K562 (cell line): ENCODE results near the gene CPA4. TPM values are rescaled to one million over a fixed set of nuclear protein-coding genes. Genes with fewer than 3 reads are reported as not detected.

Source experiments
- ATAC-seq: fragments of 200-7000 bp; cut with Tn5 transposase; 3 replicates; pipeline ENCODE4 v1.9.1; 2020; ENCODE audit warnings: moderate library complexity
- BruUV-seq: library from RNA; stranded (reverse); fragments of 400-500 nt; replicated peaks from 2 replicates; lab custom pipeline; 2021; lab: Mats Ljungman, UMichigan
- CTCF ChIA-PET: fragments of 300-600 bp; formaldehyde crosslinking; extraction: SDS; loops from one replicate; lab custom pipeline; 2021; ENCODE audit warnings: low intra/inter-chr PET ratio; lab: Yijun Ruan, JAX
- POLR2A ChIA-PET: fragments of 300-600, 350-650 bp; sonication (Branson Sonifier 250); formaldehyde crosslinking; extraction: SDS; loops from one replicate; lab custom pipeline; 2021; ENCODE audit warnings: antibody characterized with exemption, inconsistent platforms; lab: Yijun Ruan, JAX
- DNase-seq, 4 experiments: peaks; one replicate each; pipeline versions ENCODE4 v3.0.0 to v3.0.0-alpha.2; 2011 to 2018; ENCODE audit warnings: low spot score in 3 of 4, mixed read lengths in 3 of 4; ENCODE audit errors: extremely low read depth in 1 of 4
- FAIRE-seq: peaks from 2 replicates; lab custom pipeline; 2011; peaks lifted over from hg19 to GRCh38; lab: Jason Lieb, UNC
- H2AFZ ChIP-seq: 2 replicates; pipeline ENCODE4 v1.6.0; 2011; ENCODE audit warnings: low read depth, low read length, control low read depth, inconsistent platforms
- H3K27ac ChIP-seq: fragments of 200-600 bp; 3 replicates; pipeline ENCODE4 v1.8.0; 2011; ENCODE audit warnings: low read depth, mild to moderate bottlenecking, control low read depth, inconsistent platforms, low read length, moderate library complexity, mixed read lengths; ENCODE audit errors: extremely low read depth
- H3K27me3 ChIP-seq, 2 experiments: fragments of 300-600 bp in 1 of 2; 2 replicates in 1 of 2; 3 replicates in 1 of 2; pipeline versions ENCODE4 v1.6.0 to v1.8.0; 2011; ENCODE audit warnings: inconsistent platforms in 2 of 2, low read length in 2 of 2, mild to moderate bottlenecking in 1 of 2, mixed read lengths in 1 of 2, moderate library complexity in 1 of 2; ENCODE audit not compliant: control insufficient read depth in 2 of 2, insufficient read depth in 2 of 2
- H3K36me3 ChIP-seq: fragments of 300-600 bp; 3 replicates; pipeline ENCODE4 v1.8.0; 2011; ENCODE audit warnings: mild to moderate bottlenecking, low read length, inconsistent platforms; ENCODE audit not compliant: control insufficient read depth, insufficient read depth
- H3K4me1 ChIP-seq, 2 experiments: fragments of 200-600 bp in 1 of 2; replicated peaks in 1 of 2; 2 replicates in 1 of 2; 3 replicates in 1 of 2; pipeline versions ENCODE4 v1.5.1 to v1.8.0; 2011; ENCODE audit warnings: inconsistent platforms in 2 of 2, low read length in 2 of 2, mild to moderate bottlenecking in 1 of 2, mixed read lengths in 1 of 2, moderate library complexity in 1 of 2; ENCODE audit not compliant: control insufficient read depth in 2 of 2, insufficient read depth in 2 of 2
- H3K4me2 ChIP-seq: 2 replicates; pipeline ENCODE4 v1.6.1; 2011; ENCODE audit warnings: low read length, control low read depth, inconsistent platforms, mixed read lengths; ENCODE audit not compliant: insufficient read depth
- H3K4me3 ChIP-seq: fragments of 200-600 bp; sonication (generic), shearing (Covaris generic); 2 replicates; pipeline ENCODE4 v1.5.1; 2016; ENCODE audit warnings: control low read depth, inconsistent platforms
- H3K79me2 ChIP-seq: fragments of 200-600 bp; 3 replicates; pipeline ENCODE4 v1.8.0; 2011; ENCODE audit warnings: low read length, inconsistent platforms; ENCODE audit not compliant: control insufficient read depth, insufficient read depth
- H3K9ac ChIP-seq, 2 experiments: 2 replicates each; pipeline versions ENCODE4 v1.6.0 to v1.6.1; 2011; ENCODE audit warnings: low read depth in 2 of 2, low read length in 2 of 2, control low read depth in 1 of 2, inconsistent platforms in 1 of 2, mild to moderate bottlenecking in 1 of 2, mixed read lengths in 1 of 2; ENCODE audit not compliant: insufficient read depth in 1 of 2
- H3K9me1 ChIP-seq: one replicate; pipeline ENCODE4 v1.6.0; 2011; ENCODE audit warnings: inconsistent platforms, mild to moderate bottlenecking, low read length, moderate library complexity; ENCODE audit not compliant: control insufficient read depth, insufficient read depth
- H3K9me3 ChIP-seq: replicated peaks from 2 replicates; pipeline ENCODE4 v1.5.1; 2011; ENCODE audit warnings: low read depth, low read length, inconsistent platforms; ENCODE audit not compliant: control insufficient read depth, insufficient read depth
- H4K20me1 ChIP-seq: replicated peaks from 2 replicates; pipeline ENCODE4 v1.6.1; 2011; ENCODE audit warnings: low read length, inconsistent platforms, mixed read lengths; ENCODE audit not compliant: control insufficient read depth, insufficient read depth
- ARID4B ChIP-seq: sonication (generic); formaldehyde crosslinking; IDR thresholded peaks from 2 replicates; pipeline ENCODE4 v1.8.0; 2022; ENCODE audit warnings: mild to moderate bottlenecking, missing genetic modification reagents
- ELK1 ChIP-seq: sonication (generic); formaldehyde crosslinking; IDR thresholded peaks from 2 replicates; pipeline ENCODE4 v1.8.1; 2022; ENCODE audit warnings: missing genetic modification reagents
- FOXA3 ChIP-seq, 2 experiments: fragments of 450-650 bp in 1 of 2; sonication (generic) in 1 of 2; formaldehyde crosslinking; IDR thresholded peaks in 1 of 2; conservative IDR thresholded peaks in 1 of 2; 2 replicates each; pipeline versions ENCODE4 v1.4.0 to v1.8.0; 2020 to 2022; ENCODE audit warnings: mild to moderate bottlenecking in 2 of 2, missing genetic modification reagents in 1 of 2
- TFAP4 ChIP-seq: sonication (generic); formaldehyde crosslinking; IDR thresholded peaks from 2 replicates; pipeline ENCODE4 v1.8.0; 2022; ENCODE audit warnings: missing genetic modification reagents, mild to moderate bottlenecking, moderate library complexity, borderline replicate concordance
- WGBS: fragments of 100-300 bp; shearing (Covaris generic); methylation state at CpG from one replicate; pipeline ENCODE4 v1.1.6; 2016; ENCODE audit warnings: low coverage, mixed read lengths; ENCODE audit not compliant: insufficient coverage; ENCODE audit errors: missing lambda C conversion rate; 5-methylcytosine and 5-hydroxymethylcytosine counted together
- in situ Hi-C: fragments of 300-500 bp; cut with MboI; formaldehyde crosslinking; loops from 4 replicates; pipeline ENCODE4 v1.15.0; 2018; ENCODE audit warnings: inconsistent platforms, mixed read lengths
- intact Hi-C: fragments of 100-400 bp; cut with micrococcal nuclease; formaldehyde crosslinking; loops from 2 replicates; pipeline ENCODE4 v1.14.2; 2022
- polyA plus RNA-seq, 8 experiments: library from polyadenylated mRNA; depleted of rRNA in 4 of 8; stranded (reverse) in 5 of 8; unstranded in 3 of 8; fragments of >200 nt; fragmentation: Nextera tagmentation in 2 of 8; fragmentation: Illumina TruSeq in 1 of 8; extraction: Ambion mirVana in 2 of 8; extraction: Trizol in 1 of 8; gene quantifications; 2 replicates each; pipeline versions ENCODE4 v1.2.1 to v1.2.3, GENCODE V29; 2011 to 2014; ENCODE audit warnings: inconsistent platforms in 1 of 8, missing spikeins in 1 of 8
- total RNA-seq, 7 experiments: library from RNA; depleted of rRNA in 6 of 7; stranded (reverse); fragments of >200 nt in 6 of 7; fragmentation: Illumina TruSeq in 2 of 7; extraction: Trizol in 2 of 7; gene quantifications; 2 replicates each; pipeline versions ENCODE4 v1.2.1 to v1.2.3, GENCODE V29; 2011 to 2021; ENCODE audit warnings: low replicate concordance in 1 of 7

The CPA4 gene
- total and polyA plus RNA-seq, 9 of the 15 experiments (the other 6 are each of a cell fraction or from before 2014, with no cell fraction given): not detected

GRCh38 chr7:130356121-130356875 lies 63.3 kb downstream of the CPA4 start:
- BruUV-seq: no TSS peak
- Histone ChIP-seq H3K4me2 (no peak overlapping the region), H3K9me3 (peaks cover 5% of the 10 kb centered on the region; the same call in 1 of the 2 replicates), H3K79me2 (no peaks in the 10 kb centered on the region), H4K20me1 (no peaks in the 10 kb centered on the region), H2AFZ (no peak overlapping the region; the same call in 1 of the 2 replicates), H3K4me3 (no peak overlapping the region), H3K27ac (no peak overlapping the region), H3K9me1 (no peaks in the 10 kb centered on the region), H3K9ac (no peak overlapping the region), H3K27me3 (peaks cover 11 to 48% of the 10 kb centered on the region in 2 experiments), H3K4me1 (no peaks in the 10 kb centered on the region; a peak in 1 of 5 replicates), H3K36me3 (no peaks in the 10 kb centered on the region)
- ChIA-PET POLR2A (interaction anchor here (0.7 to 1.9 kb wide), 4 partner anchors 9 to 286 kb away, joined by 3 to 8 read pairs (median 4); partner anchors contain the start of genes CPA5 and KLHDC10), CTCF (interaction anchor here (0.6 kb wide), 1 partner anchor 1719 kb away, joined by 4 read pairs; no protein-coding TSS in a partner anchor)
- 20% methylated on average over 9 of the region's 9 CpGs for WGBS
- no peak for DNase-seq
- FAIRE-seq: peak; percentile 6
- peak; percentile 19; the same call in 2 of the 3 replicates for ATAC-seq
- intact Hi-C loops (no loop called here), in situ Hi-C loops (no loop called here)
- 0 out of 4 replicates have a peak, but pooled peaks of 1 of the 2 experiments have one; percentile 16 for TF ChIP-seq FOXA3 (CRISPR knock-in tag; conservative IDR thresholded peaks at IDR 0.05 in 1 of 2, IDR thresholded peaks at IDR 0.05 in 1 of 2)
- TF ChIP-seq ELK1 (CRISPR knock-in tag): no peak
- TF ChIP-seq ARID4B: 0 out of 2 replicates have a peak, but pooled peaks have one; percentile 21
- 0 out of 2 replicates have a peak, but pooled peaks have one; percentile 18 for TF ChIP-seq TFAP4 (CRISPR knock-in tag)
